ENCODE results near the gene BHLHA15. TPM values are rescaled to one million over a fixed set of nuclear protein-coding genes. Genes with fewer than 3 reads are reported as not detected.

BHLHA15 gene
- polyA plus RNA-seq, 3 donors = not detected

- no peaks in the 10 kb centered on the region for H3K27me3 ChIP-seq (ENCODE audit: control insufficient read depth in 2 of 2, insufficient read depth in 2 of 2, low read length in 2 of 2)
- no peaks in the 10 kb centered on the region for H3K79me2 ChIP-seq (ENCODE audit: insufficient read depth, low read length)
- H3K4me3 ChIP-seq (replicated peaks in 1 of 3; ENCODE audit: low read depth in 2 of 3, low read length in 3 of 3) = no peak overlapping the region
- H3K4me1 Mint-ChIP-seq = peaks cover 1% of the 10 kb centered on the region
- no peak for DNase-seq
- no peak overlapping the region for H3K27ac ChIP-seq (ENCODE audit: low read depth in 1 of 2, low read length in 2 of 2)
- H3K4me2 ChIP-seq (replicated peaks; ENCODE audit: extremely low read depth, low read length, poor library complexity, severe bottlenecking) = no peak overlapping the region
- H3K27ac Mint-ChIP-seq = peak overlapping the region in 2 of 7 donors; percentile 75 to 90
- H3K9me3 ChIP-seq (replicated peaks in 1 of 2; ENCODE audit: control insufficient read depth in 1 of 2, insufficient read depth in 1 of 2, low read length in 2 of 2) = no peaks in the 10 kb centered on the region
- H3K9me3 Mint-ChIP-seq = peaks cover 0 to 5% (median 0%) of the 10 kb centered on the region in 7 donors
- H3K36me3 ChIP-seq (replicated peaks in 1 of 2; ENCODE audit: control insufficient read depth in 1 of 2, insufficient read depth in 2 of 2, low read length in 2 of 2) = peaks cover 52 to 60% of the 10 kb centered on the region in 2 donors
- WGBS (ENCODE audit: insufficient coverage) = 96% methylated on average over 11 of the region's 15 CpGs
- no peaks in the 10 kb centered on the region for H3K4me1 ChIP-seq (ENCODE audit: control insufficient read depth in 1 of 2, insufficient read depth in 2 of 2, low read length in 2 of 2)
- no peak overlapping the region for H3K9ac ChIP-seq (ENCODE audit: insufficient read depth, low read length, poor library complexity, severe bottlenecking)
- intact Hi-C loops (cut with micrococcal nuclease) = no loop called here
- H3K27me3 Mint-ChIP-seq (ENCODE audit: low read depth in 3 of 3) = peaks cover 1 to 2% (median 2%) of the 10 kb centered on the region in 3 donors
- no peak overlapping the region for H2AFZ ChIP-seq (ENCODE audit: insufficient read depth, low read depth, low read length, poor library complexity, severe bottlenecking)
- TF ChIP-seq CTCF (IDR thresholded peaks at IDR 0.05) = no peak
- no peak overlapping the region for H3K4me3 Mint-ChIP-seq
- H3K36me3 Mint-ChIP-seq = peaks cover 38 to 76% of the 10 kb centered on the region in 2 donors
- peaks cover 8% of the 10 kb centered on the region for H4K20me1 ChIP-seq (ENCODE audit: insufficient read depth, low read length)
Measured at GRCh38 chr7:98223351-98223897, 12.2 kb downstream of the BHLHA15 start.

DNA sequence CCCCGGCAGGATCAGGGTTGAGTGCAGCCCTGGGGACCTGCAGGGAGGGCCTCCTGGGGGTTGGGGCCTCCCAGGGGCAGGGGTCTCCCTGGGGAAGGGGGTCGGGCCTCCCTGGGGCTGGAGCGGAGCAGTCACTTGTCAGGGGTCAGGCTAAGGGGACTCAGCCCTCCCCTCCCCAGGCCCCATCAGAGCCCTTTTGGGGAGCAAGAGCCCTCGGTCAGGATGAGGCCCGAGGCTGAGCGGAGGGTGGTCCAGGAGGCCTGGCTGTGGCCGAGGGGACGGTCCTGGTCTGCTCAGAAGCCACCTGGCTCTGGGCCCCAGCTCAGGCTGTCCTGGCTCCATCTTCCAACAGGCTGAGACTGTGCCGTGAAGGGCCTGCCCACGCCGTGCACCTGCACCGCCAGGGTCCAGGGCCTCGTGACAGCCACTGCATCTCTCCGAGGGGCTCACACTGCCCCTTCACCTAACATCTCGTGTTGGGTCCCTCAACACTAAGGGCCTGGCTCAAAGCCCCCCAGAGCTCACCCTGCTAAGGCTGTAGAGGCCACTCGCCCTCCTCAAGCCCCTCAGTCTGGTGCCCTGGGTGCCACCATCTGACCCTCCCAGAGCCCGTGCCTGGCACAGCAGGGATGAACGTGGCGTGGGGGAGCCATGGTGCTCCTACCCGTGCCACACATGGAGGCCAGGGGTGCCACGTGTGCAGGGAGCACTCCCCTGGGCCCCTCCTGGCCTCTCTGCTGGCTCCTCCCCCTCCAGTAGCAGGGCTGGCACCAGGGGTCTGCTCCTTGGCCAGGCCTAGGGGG, 12.9 kb downstream of the BHLHA15 start:
- Mint-ChIP-seq H3K36me3 (peaks cover 37 to 79% of the 10 kb centered on the region in 2 donors), H3K4me1 (no peaks in the 10 kb centered on the region), H3K9me3 (peaks cover 0 to 5% (median 0%) of the 10 kb centered on the region in 7 donors), H3K27me3 (ENCODE audit: low read depth in 3 of 3) (peaks cover 1 to 2% (median 2%) of the 10 kb centered on the region in 3 donors), H3K27ac (no peak overlapping the region), H3K4me3 (no peak overlapping the region)
- no peaks in the 10 kb centered on the region for H3K27me3 ChIP-seq (ENCODE audit: control insufficient read depth in 2 of 2, insufficient read depth in 2 of 2, low read length in 2 of 2)
- H3K79me2 ChIP-seq (ENCODE audit: insufficient read depth, low read length) = no peaks in the 10 kb centered on the region
- H3K4me2 ChIP-seq (replicated peaks; ENCODE audit: extremely low read depth, low read length, poor library complexity, severe bottlenecking) = no peak overlapping the region
- 98% methylated on average over 18 of the region's 21 CpGs for WGBS (ENCODE audit: insufficient coverage)
- no peak overlapping the region for H3K9ac ChIP-seq (ENCODE audit: insufficient read depth, low read length, poor library complexity, severe bottlenecking)
- intact Hi-C loops (cut with micrococcal nuclease) = no loop called here
- H3K36me3 ChIP-seq (replicated peaks in 1 of 2; ENCODE audit: control insufficient read depth in 1 of 2, insufficient read depth in 2 of 2, low read length in 2 of 2) = peaks cover 57 to 67% of the 10 kb centered on the region in 2 donors
- H2AFZ ChIP-seq (ENCODE audit: insufficient read depth, low read depth, low read length, poor library complexity, severe bottlenecking) = no peak overlapping the region
- H4K20me1 ChIP-seq (ENCODE audit: insufficient read depth, low read length) = peaks cover 1% of the 10 kb centered on the region
- no peaks in the 10 kb centered on the region for H3K4me1 ChIP-seq (ENCODE audit: control insufficient read depth in 1 of 2, insufficient read depth in 2 of 2, low read length in 2 of 2)
- no peak for TF ChIP-seq CTCF (IDR thresholded peaks at IDR 0.05)
- DNase-seq = no peak
- no peaks in the 10 kb centered on the region for H3K9me3 ChIP-seq (replicated peaks in 1 of 2; ENCODE audit: control insufficient read depth in 1 of 2, insufficient read depth in 1 of 2, low read length in 2 of 2)
- H3K27ac ChIP-seq (ENCODE audit: low read depth in 1 of 2, low read length in 2 of 2) = no peak overlapping the region
- H3K4me3 ChIP-seq (replicated peaks in 1 of 3; ENCODE audit: low read depth in 2 of 3, low read length in 3 of 3) = no peak overlapping the region
